Measurements from ENCODE around the gene CD93. TPM values are rescaled to one million over a fixed set of nuclear protein-coding genes. Genes with fewer than 3 reads are reported as not detected.

CD93 gene
- total RNA-seq, 2 experiments from 2014 or later = 1.1 TPM

- DNase-seq = peak in 1 of 14 experiments; percentile 16
- no peak for ATAC-seq (ENCODE audit: poor library complexity)
- H3K9me3 Mint-ChIP-seq = no peaks in the 10 kb centered on the region
- H3K4me3 Mint-ChIP-seq = no peak overlapping the region
- CTCF ChIA-PET = no interaction called here
- no peak for TF ChIP-seq CTCF (IDR thresholded peaks at IDR 0.05)
- no peak overlapping the region for H3K27ac Mint-ChIP-seq
- Histone ChIP-seq H3K27ac (ENCODE audit: low read depth in 1 of 2, low read length in 2 of 2) (no peak overlapping the region), H3K27me3 (ENCODE audit: control insufficient read depth in 1 of 2, insufficient read depth in 2 of 2, low read length in 2 of 2) (peaks cover 4 to 6% of the 10 kb centered on the region in 2 experiments), H3K4me3 (ENCODE audit: low read length) (no peak overlapping the region), H3K4me1 (ENCODE audit: insufficient read depth, low read length) (no peaks in the 10 kb centered on the region), H3K36me3 (ENCODE audit: insufficient read depth, low read length) (no peaks in the 10 kb centered on the region), H3K9me3 (ENCODE audit: control insufficient read depth in 1 of 2, insufficient read depth in 1 of 2, low read length in 2 of 2) (no peaks in the 10 kb centered on the region)
- intact Hi-C loops (cut with DNase I, micrococcal nuclease) = no loop called here
- POLR2A ChIA-PET = no interaction called here
- no peaks in the 10 kb centered on the region for H3K36me3 Mint-ChIP-seq (ENCODE audit: low read depth)
- no peaks in the 10 kb centered on the region for H3K4me1 Mint-ChIP-seq (ENCODE audit: low read depth)
- H3K27me3 Mint-ChIP-seq = peaks cover 6% of the 10 kb centered on the region
These were observed 8.8 kb upstream of the CD93 start for GRCh38 chr20:23094927-23095326.

- H3K4me3 Mint-ChIP-seq = no peak overlapping the region
- CTCF ChIA-PET = no interaction called here
These were observed 8.2 kb upstream of the CD93 start for GRCh38 chr20:23094213-23094896.

GRCh38 chr20:23093613-23094012, 7.5 kb upstream of the CD93 start:
- H3K4me1 ChIP-seq (ENCODE audit: insufficient read depth, low read length) = no peaks in the 10 kb centered on the region
- ChIA-PET POLR2A (no interaction called here), CTCF (no interaction called here)
- no peaks in the 10 kb centered on the region for H3K9me3 ChIP-seq (ENCODE audit: control insufficient read depth in 1 of 2, insufficient read depth in 1 of 2, low read length in 2 of 2)
- H3K36me3 Mint-ChIP-seq (ENCODE audit: low read depth) = no peaks in the 10 kb centered on the region
- H3K4me3 ChIP-seq (ENCODE audit: low read length) = no peak overlapping the region
- H3K9me3 Mint-ChIP-seq = no peaks in the 10 kb centered on the region
- intact Hi-C loops (cut with DNase I, micrococcal nuclease) = no loop called here
- no peaks in the 10 kb centered on the region for H3K4me1 Mint-ChIP-seq (ENCODE audit: low read depth)
- H3K27ac ChIP-seq (ENCODE audit: low read depth in 1 of 2, low read length in 2 of 2) = no peak overlapping the region
- H3K27ac Mint-ChIP-seq = no peak overlapping the region
- peaks cover 6% of the 10 kb centered on the region for H3K27me3 Mint-ChIP-seq
- ATAC-seq (ENCODE audit: poor library complexity) = no peak
- no peak for DNase-seq
- no peaks in the 10 kb centered on the region for H3K36me3 ChIP-seq (ENCODE audit: insufficient read depth, low read length)
- peaks cover 4 to 6% of the 10 kb centered on the region in 2 experiments for H3K27me3 ChIP-seq (ENCODE audit: control insufficient read depth in 1 of 2, insufficient read depth in 2 of 2, low read length in 2 of 2)
- H3K4me3 Mint-ChIP-seq = no peak overlapping the region
- TF ChIP-seq CTCF (IDR thresholded peaks at IDR 0.05) = no peak

More at GRCh38 chr20:23094213-23094896, 8.2 kb upstream of the CD93 start:
- Mint-ChIP-seq H3K4me1 (ENCODE audit: low read depth) (no peaks in the 10 kb centered on the region), H3K27ac (no peak overlapping the region), H3K27me3 (peaks cover 6% of the 10 kb centered on the region), H3K36me3 (ENCODE audit: low read depth) (no peaks in the 10 kb centered on the region), H3K9me3 (no peaks in the 10 kb centered on the region)
- Histone ChIP-seq H3K27ac (ENCODE audit: low read depth in 1 of 2, low read length in 2 of 2) (no peak overlapping the region), H3K36me3 (ENCODE audit: insufficient read depth, low read length) (no peaks in the 10 kb centered on the region), H3K4me3 (ENCODE audit: low read length) (no peak overlapping the region), H3K4me1 (ENCODE audit: insufficient read depth, low read length) (no peaks in the 10 kb centered on the region), H3K9me3 (ENCODE audit: control insufficient read depth in 1 of 2, insufficient read depth in 1 of 2, low read length in 2 of 2) (no peaks in the 10 kb centered on the region), H3K27me3 (ENCODE audit: control insufficient read depth in 1 of 2, insufficient read depth in 2 of 2, low read length in 2 of 2) (peaks cover 4 to 6% of the 10 kb centered on the region in 2 experiments)
- no peak for TF ChIP-seq CTCF (IDR thresholded peaks at IDR 0.05)
- DNase-seq (no peak), ATAC-seq (ENCODE audit: poor library complexity) (no peak)
- POLR2A ChIA-PET = no interaction called here
- intact Hi-C loops (cut with DNase I, micrococcal nuclease) = no loop called here

Measured in CD4-positive, alpha-beta T cell (primary cell).